Forelimb muscle (tissue), 1 donor: Measurements from ENCODE around the gene ZNFX1. TPM values are rescaled to one million over a fixed set of nuclear protein-coding genes. Genes with fewer than 3 reads are reported as not detected.
A peak's percentile ranks its signal among the peaks of the same experiment; 100 is the strongest.
"Not testable (repeated sequence)": the region's sequence is repeated elsewhere in the genome, so short reads cannot be mapped to it uniquely, and the experiment has no call there.

Source experiments
- DNase-seq: peaks from one replicate; pipeline ENCODE4 v3.0.0-alpha.2; 2013; ENCODE audit warnings: low read depth
- polyA plus RNA-seq: library from polyadenylated mRNA; unstranded; fragments of 120-200 nt; gene quantifications from one replicate; pipeline ENCODE4 v1.2.1, GENCODE V29; 2013; ENCODE audit not compliant: insufficient read length

Gene ZNFX1
- polyA plus RNA-seq, result 9.9 TPM

- DNase-seq, result peak; percentile 98
Observed at GRCh38 chr20:49278036-49278817, at the start of gene ZNFX1. Gene ZNFX1 (minus strand): TSS chr20:49278057. CDS start chr20:49275839, 2,218 bp downstream.

- no peak for DNase-seq
Observed at GRCh38 chr20:49326026-49326425, 48.2 kb upstream of the ZNFX1 start.

- DNase-seq, result no peak
Observed at GRCh38 chr20:49324306-49324705, 46.4 kb upstream of the ZNFX1 start.

GRCh38 chr20:49323622-49324238, 45.9 kb upstream of the ZNFX1 start:
- no peak for DNase-seq

DNA sequence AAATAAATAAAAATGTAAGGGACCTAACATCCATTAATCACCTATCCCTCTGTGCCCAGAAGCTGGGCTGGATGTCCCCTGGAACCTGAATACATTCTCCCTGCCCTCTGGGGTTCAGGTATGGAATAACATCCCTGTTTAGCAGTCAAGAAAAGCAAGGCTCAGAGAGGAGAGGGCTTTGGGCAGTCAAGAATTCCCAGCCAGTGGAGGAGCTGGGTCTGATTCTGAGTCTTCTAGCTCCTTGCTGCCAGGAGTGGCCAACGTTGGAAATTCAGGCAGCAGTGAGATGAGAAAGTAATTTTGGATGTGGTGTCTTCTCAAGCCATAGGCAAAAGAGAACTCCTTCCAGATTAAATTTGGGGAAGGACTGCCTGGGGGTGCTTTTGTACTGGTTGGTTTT, 42.6 kb upstream of the ZNFX1 start:
- no peak for DNase-seq

- DNase-seq, result no peak
Observed at GRCh38 chr20:49319208-49319809, 41.5 kb upstream of the ZNFX1 start.

DNA sequence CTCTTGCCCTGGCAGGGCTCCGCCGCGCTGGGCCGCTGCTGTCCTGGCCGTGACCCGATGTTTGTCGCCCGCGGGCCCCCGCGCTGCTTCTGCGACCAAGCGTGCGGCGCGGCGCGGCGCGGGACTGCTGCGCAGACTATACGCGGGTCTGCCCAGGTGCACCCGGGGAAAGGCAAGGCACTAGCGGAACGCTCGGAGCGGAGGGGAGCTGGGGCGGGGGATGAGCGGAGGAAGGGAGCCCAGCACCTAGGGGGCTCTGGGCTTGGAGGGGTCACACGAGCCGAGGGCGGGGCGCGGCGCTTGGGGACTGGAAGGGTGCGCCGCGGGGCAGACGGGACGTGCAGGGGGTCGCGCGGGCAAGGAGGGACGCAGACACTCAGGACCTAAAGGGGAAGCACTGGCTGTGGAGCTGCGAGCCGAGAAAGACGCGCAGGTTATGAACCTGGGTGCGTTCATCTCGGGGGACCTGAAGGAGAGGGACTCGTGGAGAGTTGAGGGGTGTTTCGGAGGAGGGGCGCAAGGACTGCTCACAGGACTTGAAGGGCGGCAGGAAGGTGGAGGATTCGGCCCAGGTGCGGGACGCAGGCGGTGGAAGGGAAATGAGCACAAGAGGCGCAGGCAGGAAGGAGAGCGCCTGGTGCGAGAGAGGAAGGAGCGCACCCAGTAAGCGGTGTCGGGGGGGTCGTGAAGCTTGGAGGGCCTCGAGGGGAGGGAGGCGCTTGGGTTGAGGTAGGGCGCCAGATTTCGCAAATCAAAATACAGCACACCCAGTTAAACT, 40.8 kb upstream of the ZNFX1 start:
- DNase-seq, result no peak

DNA sequence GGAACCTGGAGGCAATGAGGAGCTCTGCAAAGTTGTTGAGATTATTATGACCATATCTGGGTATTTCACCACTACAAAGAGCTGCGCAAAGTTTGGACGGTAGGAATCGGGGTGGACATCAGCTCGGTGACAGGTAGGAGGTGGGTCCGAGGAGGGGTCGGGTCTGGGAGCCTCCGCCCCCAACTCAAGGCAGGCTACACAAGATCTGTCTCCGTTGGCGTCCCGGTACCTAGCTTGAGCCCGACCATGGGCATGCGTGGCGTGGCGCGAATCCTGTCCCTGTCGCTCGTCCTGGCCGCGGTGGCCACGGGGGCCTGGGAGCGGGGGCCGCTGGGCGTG, 40.2 kb upstream of the ZNFX1 start:
- no peak for DNase-seq

- no peak for DNase-seq
Observed at GRCh38 chr20:49316704-49317103, 38.8 kb upstream of the ZNFX1 start.

DNA sequence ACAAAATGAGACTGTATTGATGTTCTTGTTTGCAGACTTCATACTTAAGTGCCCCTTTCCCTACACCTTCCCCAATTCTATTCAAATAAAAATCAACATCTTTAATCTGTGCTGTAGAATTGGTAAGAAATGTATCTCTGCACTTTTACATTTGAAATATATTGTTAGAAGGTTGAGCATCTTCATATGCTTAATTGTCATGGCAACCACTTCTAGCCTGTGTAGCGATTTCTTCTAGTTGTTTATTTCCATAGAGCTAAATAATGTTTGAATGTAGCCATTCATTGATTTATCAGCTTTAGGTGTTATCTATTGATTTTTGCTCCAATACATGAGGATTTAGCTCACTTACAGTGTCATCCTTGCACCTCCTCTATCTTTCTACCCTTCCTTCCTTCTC, 37.7 kb upstream of the ZNFX1 start:
- DNase-seq, result no peak

GRCh38 chr20:49314052-49314451, 36.2 kb upstream of the ZNFX1 start:
- DNase-seq, result not testable (repeated sequence)

DNA sequence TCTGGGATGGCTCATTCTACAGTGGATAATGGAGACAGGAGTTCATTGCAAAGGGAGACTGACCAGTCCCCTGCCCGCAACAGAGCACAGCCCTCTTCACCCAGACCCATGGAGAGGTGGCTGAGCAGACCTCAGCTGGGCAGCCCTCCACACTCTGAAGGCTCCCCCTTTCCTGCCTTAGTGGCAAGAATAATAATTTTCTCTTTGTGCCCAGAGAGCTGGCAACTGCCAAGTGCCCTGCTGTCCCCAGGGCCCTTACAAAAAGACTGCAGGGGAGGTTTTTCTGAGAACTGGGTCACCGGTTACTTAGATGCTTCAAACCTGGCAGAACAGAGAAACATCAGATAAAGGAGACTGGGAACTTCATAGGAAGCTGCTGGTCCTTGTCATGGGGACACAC, 35.4 kb upstream of the ZNFX1 start:
- no peak for DNase-seq

DNA sequence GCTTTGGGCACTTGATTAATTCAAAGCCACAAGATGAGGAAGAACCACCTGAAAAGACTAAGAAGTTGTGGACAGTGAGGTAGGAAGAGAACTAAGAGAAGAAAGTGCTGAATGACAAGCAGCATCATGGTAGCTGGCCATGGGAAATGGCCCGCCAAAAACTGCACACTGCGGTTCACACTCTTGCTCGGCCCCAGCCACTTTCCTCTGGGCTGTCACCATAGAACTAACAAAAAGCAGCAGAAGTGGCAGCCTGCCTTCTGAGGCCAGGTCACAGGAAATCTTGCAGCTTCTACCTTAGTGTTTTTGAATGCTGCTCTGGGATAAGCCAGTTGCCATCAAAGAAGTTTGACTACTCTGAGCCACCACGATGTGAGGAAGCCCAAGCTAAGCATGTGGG, 34.8 kb upstream of the ZNFX1 start:
- no peak for DNase-seq

GRCh38 chr20:49310705-49311104, 32.8 kb upstream of the ZNFX1 start:
- no peak for DNase-seq

DNA sequence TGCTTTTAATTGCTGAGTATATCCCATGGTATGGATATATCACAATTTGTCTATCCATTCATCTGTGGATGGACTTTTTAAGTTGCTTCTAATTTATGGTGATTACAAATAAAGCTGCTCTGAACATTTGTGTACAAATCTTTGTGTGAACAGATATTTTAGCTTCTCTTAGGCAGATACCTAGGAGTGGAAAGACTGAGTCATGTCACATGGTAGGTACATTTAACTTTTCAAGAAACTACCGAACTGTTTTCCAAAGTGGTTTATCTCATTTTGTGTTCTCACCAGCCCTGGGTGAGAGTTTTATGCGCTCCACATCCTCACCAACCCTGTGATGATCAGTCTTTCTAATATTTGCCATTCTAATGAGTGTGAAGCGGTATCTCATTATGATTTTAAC, 31.0 kb upstream of the ZNFX1 start:
- DNase-seq, result no peak

- DNase-seq, result no peak
Observed at GRCh38 chr20:49306903-49307620, 29.2 kb upstream of the ZNFX1 start.

DNA sequence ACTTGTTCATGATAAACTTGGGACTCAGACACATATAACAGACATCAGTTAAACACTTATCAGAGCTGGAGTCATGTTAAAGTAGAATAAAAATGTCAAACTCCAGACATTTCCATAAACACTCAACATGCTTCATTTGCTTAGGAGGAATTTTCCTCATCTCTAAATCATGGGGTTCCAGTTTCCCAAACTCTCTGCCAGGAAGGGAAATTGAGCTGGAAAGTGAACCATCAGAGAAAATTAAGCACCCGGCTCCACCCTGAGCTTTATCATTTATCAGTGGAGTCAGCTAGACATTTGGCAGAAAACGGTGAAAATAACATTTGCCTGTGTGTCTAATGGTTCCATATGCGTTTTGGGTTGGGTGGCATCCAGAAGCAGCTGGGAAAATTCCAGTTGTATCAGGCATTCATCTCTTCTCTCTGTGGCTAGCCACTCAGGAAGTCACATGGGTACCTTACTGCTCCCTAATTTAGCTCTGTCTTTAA, 25.3 kb upstream of the ZNFX1 start:
- no peak for DNase-seq

GRCh38 chr20:49297605-49298530, 20.0 kb upstream of the ZNFX1 start:
- no peak for DNase-seq

DNA sequence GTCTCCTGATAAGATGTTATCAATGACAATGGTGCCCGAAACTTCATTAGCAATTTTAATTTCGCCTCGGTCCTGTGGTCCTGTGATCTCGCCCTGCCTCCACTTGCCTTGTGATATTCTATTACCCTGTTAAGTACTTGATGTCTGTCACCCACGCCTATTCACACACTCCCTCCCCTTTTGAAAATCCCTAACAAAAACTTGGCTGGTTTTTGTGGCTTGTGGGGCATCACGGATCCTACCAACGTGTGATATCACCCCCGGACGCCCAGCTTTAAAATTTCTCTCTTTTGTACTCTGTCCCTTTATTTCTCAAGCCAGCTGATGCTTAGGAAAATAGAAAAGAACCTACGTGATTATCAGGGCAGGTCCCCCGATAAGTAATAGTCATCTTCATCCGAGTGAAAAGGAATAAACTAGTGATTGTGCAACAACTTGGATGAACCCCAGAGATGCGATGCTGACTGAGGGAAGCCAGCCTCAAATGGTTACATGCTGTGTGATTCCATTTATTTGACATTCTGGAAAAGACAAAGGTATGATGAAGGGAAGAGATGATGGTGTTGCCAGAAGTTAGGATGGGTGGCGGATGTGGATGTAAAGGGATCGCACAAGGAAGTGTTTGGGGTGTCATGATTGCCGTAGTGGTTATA, 16.3 kb upstream of the ZNFX1 start:
- not testable (repeated sequence) for DNase-seq

GRCh38 chr20:49293122-49293521, 15.3 kb upstream of the ZNFX1 start:
- no peak for DNase-seq
